Erythroblast (primary cell): Measurements from ENCODE around the gene ANG.

ENCODE experiments used
- GATA1 ChIP-seq: IDR thresholded peaks from 2 replicates; pipeline ENCODE4 v1.6.1; 2011; ENCODE audit warnings: low read depth, mild to moderate bottlenecking, control low read depth, low read length, moderate library complexity
- POLR2A ChIP-seq: IDR thresholded peaks from 2 replicates; pipeline ENCODE4 v1.6.1; 2011; ENCODE audit warnings: mild to moderate bottlenecking, low read length

DNA sequence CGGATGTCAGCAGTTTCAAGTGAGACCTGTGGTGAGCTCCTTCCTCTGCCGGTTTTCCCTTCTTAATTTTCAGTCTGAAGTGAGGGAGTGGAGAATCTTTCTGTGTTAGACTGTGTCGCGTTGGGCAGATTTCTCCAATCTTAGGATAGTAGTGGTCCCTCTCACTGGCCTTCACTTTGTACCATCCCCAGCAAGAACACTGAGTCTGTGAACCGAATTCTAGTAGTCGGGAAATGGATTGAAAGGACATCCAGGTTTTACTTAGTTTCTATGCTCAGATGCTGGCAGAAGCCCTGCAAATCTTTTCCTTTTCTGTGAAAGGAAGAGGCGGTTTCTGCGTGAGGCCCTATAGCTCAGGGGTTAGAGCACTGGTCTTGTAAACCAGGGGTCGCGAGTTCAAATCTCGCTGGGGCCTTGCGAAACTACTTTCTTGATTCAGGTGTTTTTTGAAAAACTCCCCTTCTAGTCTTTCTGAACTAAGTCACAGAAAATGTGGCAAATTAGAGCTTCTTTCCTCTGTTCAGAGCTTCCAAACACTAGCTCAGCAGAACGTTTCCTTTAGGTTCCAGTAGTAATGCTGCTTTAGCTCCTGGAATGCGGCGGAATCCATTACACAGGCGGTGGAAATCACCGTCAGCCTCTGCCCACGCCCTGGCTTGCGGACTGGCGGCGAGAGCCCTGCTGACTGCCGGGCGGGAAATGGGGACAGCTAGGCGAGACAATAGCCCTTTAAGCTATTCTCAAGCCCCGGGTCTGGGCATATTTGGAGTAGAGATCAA, 7.0 kb upstream of the ANG start:
- TF ChIP-seq POLR2A (no peak), GATA1 (no peak)
